T1000 (cell line): ENCODE data around the gene FHOD1.

Source experiments
- DNase-seq: peaks from one replicate; lab custom pipeline; 2025; ENCODE audit warnings: mixed read lengths; lab: John Stamatoyannopoulos, UW

FHOD1 gene

GRCh38 chr16:67277294-67277998 is 30.2 kb upstream of the FHOD1 start:
- DNase-seq: peak; percentile 82

- no peak for DNase-seq
Measured at GRCh38 chr16:67275321-67275720, 28.0 kb upstream of the FHOD1 start.

DNA sequence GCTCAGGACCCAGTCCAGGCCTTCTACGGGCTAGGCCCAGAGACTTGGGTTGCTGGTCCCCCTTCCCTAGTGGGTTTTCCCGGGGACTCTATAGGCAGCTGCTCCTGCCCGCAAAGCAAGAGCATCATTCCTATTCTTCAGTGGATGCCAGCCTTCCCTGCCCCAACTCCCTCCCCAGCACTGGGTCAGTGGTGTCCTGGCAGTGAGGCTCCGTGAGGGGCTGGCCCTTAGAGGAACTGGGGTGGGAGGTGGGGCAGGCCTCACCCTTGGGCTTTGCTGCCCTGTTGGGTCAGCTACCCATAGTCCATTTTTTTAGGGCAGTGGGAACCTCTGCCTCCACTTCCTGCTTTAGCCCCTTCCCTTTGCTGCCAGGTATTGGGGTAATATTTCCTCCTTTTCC is 24.2 kb upstream of the FHOD1 start:
- no peak for DNase-seq

DNA sequence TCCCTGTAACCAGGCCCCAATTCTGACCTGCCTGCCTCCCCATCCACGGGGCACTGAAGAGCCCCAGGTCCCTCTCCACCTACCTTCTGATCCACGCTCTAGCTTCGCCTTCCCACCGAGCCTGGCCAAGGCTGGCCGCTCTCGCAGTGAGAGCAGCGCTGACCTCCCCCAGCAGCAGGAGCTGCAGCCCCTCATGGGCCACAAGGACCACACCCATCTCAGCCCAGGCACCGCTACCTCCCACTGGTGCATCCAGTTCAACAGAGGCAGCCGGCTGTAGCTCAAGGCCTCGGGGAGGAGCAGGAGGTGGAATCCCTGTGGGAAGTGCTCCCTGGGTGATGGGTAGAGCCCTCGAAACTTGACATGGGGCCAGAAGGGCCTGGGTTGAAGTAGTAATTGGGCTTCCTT is 23.7 kb upstream of the FHOD1 start:
- no peak for DNase-seq

DNA sequence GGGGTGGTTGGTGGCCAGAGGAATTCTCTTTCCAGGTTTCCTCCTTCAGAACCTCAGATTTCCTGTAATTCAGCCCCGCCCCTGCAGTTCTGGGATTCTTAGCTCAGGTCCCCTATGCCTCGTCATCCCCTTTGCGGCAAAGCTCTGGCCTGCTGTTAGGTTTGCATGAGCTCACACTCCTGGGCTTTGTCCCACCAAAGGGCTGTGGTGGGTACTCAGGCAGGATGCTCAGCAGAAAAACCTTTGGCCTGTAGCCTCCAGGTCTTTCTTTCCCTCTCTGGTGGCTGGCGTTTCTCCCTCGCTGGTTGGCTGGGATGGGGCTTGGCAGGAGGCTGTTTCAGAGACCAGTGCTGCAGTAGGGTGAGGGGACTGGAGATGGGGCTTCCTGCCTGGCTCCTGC is 22.5 kb upstream of the FHOD1 start:
- DNase-seq: no peak

DNA sequence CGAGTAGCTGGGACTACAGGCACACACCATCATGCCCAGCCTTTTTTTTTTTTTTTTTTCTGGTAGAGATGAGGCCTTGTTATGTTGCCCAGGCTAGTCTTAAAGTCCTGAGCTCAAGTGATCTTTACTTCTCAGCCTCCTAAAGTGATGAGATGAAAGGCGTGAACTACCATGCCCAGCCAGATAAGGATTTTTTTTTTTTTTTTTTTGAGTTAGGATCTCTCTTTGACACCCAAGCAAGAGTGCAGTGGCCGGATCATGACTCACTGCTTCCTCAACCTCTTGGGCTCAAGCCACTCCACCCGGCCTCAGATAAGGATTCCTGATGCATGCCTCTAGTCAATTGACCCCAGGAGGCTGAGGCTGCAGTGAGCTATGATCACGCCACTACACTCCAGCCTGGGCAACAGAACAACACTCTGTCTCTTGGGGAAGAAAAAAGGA is 20.9 kb upstream of the FHOD1 start:
- DNase-seq: peak; percentile 39

DNA sequence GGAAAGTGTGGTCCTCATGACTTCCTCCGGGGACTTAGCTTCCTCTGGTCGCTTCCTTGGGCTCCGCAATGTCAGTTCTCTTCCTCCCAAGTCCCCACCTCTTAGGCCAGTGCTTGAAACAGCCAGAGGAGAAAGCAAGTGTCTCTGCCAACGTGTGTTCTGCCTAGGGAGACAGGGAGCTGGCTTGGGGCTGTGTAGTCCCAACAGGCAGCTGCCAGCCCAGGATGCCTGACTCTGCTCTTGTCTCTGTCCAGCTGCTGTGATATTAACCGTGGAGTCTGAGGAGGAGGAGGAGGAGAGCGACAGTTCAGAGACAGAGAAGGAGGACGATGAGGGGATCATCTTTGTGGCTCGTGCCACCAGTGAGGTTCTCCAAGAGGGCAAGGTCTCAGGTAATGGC is 18.6 kb upstream of the FHOD1 start:
- DNase-seq: no peak

- no peak for DNase-seq
Measured at GRCh38 chr16:67264866-67265265, 17.6 kb upstream of the FHOD1 start.

DNA sequence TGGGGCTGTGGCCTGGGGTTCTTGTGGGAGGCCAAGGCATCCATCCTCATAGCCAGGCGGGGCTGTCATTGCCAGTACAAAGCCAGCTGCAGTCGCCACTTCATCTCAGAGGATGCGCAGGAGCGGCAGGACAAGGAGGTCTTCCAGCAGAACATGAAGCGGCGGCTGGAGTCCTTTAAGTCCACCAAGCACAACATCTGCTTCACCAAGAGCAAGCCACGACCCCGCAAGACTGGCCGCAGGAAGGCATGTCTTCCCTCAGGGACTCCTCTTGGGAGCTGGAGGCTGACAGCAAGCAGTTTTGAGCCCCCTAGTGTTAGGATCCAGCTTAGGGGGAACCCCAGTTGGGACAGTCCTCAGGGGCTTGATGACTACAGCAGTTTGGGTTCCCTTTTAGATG is 17.0 kb upstream of the FHOD1 start:
- DNase-seq: no peak

- DNase-seq: no peak
Measured at GRCh38 chr16:67263201-67263600, 15.9 kb upstream of the FHOD1 start.

GRCh38 chr16:67260426-67261063 is 13.3 kb upstream of the FHOD1 start:
- DNase-seq: no peak

GRCh38 chr16:67259705-67260104 is 12.4 kb upstream of the FHOD1 start:
- no peak for DNase-seq

DNA sequence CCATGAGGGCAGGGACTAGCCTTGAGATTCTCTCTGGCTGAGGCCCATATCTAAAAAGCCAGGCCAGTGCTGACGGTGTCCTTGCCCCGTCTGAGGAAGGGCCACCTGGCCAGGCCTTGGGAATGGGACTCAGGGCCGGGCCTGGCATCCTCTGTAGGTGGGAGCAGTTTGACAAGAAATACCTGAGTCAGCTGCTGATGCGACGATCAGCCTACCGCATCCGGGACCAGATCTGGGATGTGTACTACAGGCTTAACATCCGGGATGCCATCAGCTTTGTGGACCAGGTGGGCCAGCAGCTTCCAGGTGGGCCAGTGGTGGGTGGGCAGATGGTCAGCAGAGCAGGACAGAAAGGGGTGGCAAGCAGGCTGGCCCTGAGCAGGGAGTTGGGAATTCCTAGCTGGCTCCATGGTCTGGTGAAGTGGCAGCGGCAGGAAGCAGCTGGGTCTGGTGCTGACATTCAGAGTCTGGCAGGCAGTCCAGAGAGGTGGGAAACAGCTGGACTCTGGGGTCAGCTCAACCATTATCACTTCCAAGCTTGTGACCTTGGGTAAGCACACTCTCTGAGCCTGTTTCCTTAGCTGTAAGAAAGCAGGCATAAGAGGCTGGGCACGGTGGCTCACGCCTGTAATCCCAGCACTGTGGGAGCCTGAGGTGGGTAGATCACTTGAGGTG is 11.0 kb upstream of the FHOD1 start:
- no peak for DNase-seq

DNA sequence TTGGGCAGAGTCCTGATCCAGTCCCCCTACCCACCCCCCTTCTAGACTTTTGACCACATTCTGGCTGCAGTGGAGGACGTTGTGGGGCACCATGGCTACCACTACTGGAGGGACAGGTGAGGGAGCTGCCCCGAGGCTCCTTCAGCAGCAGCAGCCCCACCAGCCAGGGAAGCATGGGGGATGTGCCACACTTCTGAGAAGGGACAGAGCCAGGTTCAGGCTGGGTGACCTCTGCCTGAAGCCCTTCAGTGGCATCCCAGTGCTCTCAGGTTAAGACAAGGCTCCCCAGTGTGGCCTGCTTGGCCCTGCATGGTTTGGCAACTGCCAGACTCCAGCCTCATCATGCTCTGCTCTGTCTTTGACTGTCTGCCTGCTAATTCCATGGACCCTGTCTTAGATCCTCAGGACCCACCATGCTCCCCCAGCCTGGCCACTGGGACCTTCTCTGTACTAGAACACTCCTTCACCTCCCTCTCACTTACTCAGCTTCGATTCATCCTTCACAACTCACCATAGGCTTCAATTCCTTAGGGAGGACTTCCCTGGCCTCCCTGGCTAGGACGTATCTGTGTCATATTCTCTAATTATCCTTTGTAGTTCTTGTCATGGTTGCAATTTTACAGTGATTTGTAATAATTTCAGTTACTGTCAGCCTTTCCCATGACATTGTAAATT is 10.3 kb upstream of the FHOD1 start:
- no peak for DNase-seq

- no peak for DNase-seq
Measured at GRCh38 chr16:67256701-67257230, 9.5 kb upstream of the FHOD1 start.

DNA sequence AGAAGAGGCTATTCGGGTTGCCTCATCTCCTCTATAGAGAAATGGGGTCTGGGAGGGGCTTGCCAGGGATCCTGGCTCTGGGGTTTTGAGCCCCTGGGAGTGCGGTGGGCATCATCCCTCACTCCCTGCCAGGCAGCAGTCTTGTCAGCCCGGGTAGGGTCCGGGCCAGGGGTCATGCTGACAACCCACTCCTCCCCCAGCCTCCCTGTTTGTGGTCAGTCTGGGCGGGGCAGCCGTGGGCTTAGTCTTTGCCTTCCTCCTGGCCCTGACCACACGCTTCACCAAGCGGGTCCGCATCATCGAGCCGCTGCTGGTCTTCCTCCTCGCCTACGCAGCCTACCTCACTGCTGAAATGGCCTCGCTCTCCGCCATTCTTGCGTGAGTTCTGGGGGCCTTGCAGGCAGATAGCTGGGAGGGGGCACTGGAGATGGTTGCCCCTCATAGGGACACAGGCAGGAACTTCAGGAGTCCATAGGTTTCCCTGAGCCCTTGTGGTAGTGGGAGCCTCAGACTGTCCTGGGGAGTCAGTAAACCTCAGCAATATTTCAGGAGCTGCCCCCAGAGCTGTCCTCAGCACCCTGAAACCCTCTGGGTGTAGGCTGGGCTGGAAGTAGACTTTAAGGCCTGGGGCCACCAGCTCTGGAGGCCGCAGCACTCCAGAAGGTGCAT is 8.4 kb upstream of the FHOD1 start:
- no peak for DNase-seq

DNA sequence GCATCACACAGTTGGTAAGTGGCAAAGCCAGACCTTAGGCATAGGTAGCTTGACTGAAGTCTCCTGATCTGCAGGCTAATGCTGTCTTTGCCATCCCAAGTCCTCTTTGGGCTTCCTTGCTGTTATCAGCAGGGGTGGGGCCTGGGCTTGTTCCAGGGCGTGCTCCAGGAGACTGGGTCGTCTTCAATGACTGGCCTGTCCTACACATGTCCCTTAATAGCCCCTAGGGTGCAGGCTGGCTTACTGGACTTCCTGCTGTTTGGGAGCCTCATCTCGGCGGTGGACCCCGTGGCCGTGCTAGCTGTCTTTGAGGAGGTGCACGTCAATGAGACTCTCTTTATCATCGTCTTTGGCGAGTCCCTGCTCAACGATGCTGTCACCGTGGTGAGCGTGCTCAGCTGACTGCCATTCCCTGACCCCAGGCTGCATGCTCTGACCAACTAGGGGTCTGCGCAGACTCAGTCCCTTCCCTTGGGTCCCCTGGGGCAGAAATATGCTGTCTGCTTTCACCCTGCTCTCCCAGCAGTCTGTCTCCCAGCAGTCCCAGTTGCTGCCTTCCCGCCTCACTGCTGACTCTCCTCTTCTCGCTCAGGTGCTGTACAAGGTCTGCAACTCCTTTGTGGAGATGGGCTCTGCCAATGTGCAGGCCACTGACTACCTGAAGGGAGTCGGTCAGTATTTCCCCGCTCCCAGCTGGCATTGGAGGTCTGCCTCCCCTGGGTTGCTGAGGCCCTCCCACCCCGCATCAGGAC is 7.7 kb upstream of the FHOD1 start:
- DNase-seq: no peak

DNA sequence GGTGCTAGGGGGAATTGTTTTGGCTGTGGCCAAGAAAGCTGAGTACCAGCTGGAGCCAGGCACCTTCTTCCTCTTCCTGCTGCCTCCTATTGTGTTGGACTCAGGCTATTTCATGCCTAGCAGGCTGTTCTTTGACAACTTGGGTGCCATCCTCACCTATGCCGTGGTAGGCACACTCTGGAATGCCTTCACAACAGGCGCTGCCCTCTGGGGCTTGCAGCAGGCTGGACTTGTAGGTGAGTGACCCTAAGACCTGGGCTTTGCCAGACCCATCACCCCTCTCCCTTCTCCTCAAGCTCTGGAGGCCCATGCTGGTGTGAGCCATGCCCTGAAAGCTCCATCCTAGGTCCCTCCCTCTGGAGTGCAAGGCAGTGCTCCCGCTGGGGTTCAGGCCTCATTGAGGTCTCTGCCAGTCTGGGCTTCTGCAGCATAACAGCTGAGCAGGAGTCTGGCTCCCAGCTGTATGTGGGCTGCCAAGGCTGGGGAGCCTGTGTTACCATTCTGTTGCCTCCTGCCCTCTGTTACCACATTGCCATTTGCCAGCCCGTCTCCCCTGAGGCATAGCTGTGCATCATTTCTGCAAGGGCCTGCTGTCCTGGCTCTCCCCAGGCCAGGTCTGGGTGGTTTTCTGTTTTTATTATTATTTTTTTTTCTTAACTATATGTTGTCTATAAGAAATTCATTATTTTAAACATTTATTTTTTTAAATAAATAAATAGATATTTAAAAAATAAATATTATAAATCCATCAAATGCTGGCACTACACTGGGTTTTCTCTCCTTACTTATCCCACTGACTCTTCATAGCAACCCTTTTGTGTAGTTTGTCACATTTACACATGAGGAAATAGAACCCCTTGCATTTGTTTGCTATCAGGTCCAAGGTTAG is 5.6 kb upstream of the FHOD1 start:
- DNase-seq: no peak

- DNase-seq: no peak
Measured at GRCh38 chr16:67250045-67250327, 2.7 kb upstream of the FHOD1 start.
